NOMO-1 treated with DMSO at 0.1 percent for 48 hours (cell line): ENCODE results near the gene NUP62CL.
"Not testable (repeated sequence)": the region's sequence is repeated elsewhere in the genome, so short reads cannot be mapped to it uniquely, and the experiment has no call there.

ENCODE experiments used
- DNase-seq: peaks from one replicate; lab custom pipeline; 2025; ENCODE audit not compliant: unreplicated experiment; lab: John Stamatoyannopoulos, UW

NUP62CL gene

GRCh38 chrX:107205770-107206696 lies at the start of gene NUP62CL, which contains the start of gene DNAAF6:
Gene NUP62CL, minus strand, starts transcription at chrX:107206433. Its CDS starts 31,287 bp downstream, at chrX:107175146.
Gene DNAAF6, plus strand, starts transcription at chrX:107206611. Its CDS starts 6,265 bp downstream, at chrX:107212876.
- peak; percentile 74 for DNase-seq

- DNase-seq, result no peak
Observed at GRCh38 chrX:107228486-107228819, 22.2 kb upstream of the NUP62CL start.

GRCh38 chrX:107227780-107228485 lies 21.7 kb upstream of the NUP62CL start:
- DNase-seq, result peak; percentile 78

- DNase-seq, result no peak
Observed at GRCh38 chrX:107226757-107227156, 20.5 kb upstream of the NUP62CL start.

GRCh38 chrX:107213477-107213876 lies 7.2 kb upstream of the NUP62CL start:
- DNase-seq, result no peak

- no peak for DNase-seq
Observed at GRCh38 chrX:107207943-107208342, 1.7 kb upstream of the NUP62CL start.

GRCh38 chrX:107207089-107207488 lies 856 bp upstream of the NUP62CL start:
- DNase-seq, result no peak

- DNase-seq, result no peak
Observed at GRCh38 chrX:107206697-107207065, 448 bp upstream of the NUP62CL start.

- DNase-seq, result no peak
Observed at GRCh38 chrX:107204068-107204605, 2.1 kb downstream of the NUP62CL start.

GRCh38 chrX:107199491-107199890 lies 6.7 kb downstream of the NUP62CL start:
- no peak for DNase-seq

- not testable (repeated sequence) for DNase-seq
Observed at GRCh38 chrX:107198074-107198473, 8.2 kb downstream of the NUP62CL start.

GRCh38 chrX:107197319-107197718 lies 8.9 kb downstream of the NUP62CL start:
- no peak for DNase-seq

GRCh38 chrX:107171369-107172102 lies 34.7 kb downstream of the NUP62CL start:
- DNase-seq, result no peak

GRCh38 chrX:107168712-107169111 lies 37.5 kb downstream of the NUP62CL start:
- DNase-seq, result no peak

GRCh38 chrX:107168257-107168656 lies 38.0 kb downstream of the NUP62CL start:
- DNase-seq, result no peak

- DNase-seq, result no peak
Observed at GRCh38 chrX:107167163-107167921, 38.9 kb downstream of the NUP62CL start.

GRCh38 chrX:107157618-107158017 lies 48.6 kb downstream of the NUP62CL start:
- not testable (repeated sequence) for DNase-seq

- DNase-seq, result not testable (repeated sequence)
Observed at GRCh38 chrX:107155621-107156430, 50.4 kb downstream of the NUP62CL start.

GRCh38 chrX:107154787-107155620 lies 51.2 kb downstream of the NUP62CL start:
- DNase-seq, result peak; percentile 6
